Stimulated activated CD8-positive, alpha-beta memory T cell treated with anti-CD3 and anti-CD28 coated beads, Interleukin-12 subunit alpha, Interleukin-12 subunit beta, amount 100 ng/mL, for 1 hour (primary cell): ENCODE measurements around the gene CTU1.

Experiments
- DNase-seq: peaks from one replicate; pipeline ENCODE4 v3.0.0-alpha.2; 2020; ENCODE audit warnings: low read depth

CTU1 gene

GRCh38 chr19:51082611-51083010, 25.6 kb downstream of the CTU1 start, which contains the start of gene KLK14:
Gene KLK14 (minus strand): TSS chr19:51082887. CDS start chr19:51082614, 273 bp downstream.
- no peak for DNase-seq

GRCh38 chr19:51081476-51081875, 26.7 kb downstream of the CTU1 start:
- DNase-seq = no peak

- no peak for DNase-seq
These were observed 28.6 kb downstream of the CTU1 start for GRCh38 chr19:51079481-51080110.

GRCh38 chr19:51078731-51079130, 29.5 kb downstream of the CTU1 start:
- DNase-seq = no peak

GRCh38 chr19:51078104-51078503, 30.1 kb downstream of the CTU1 start:
- no peak for DNase-seq

- DNase-seq = no peak
These were observed 31.5 kb downstream of the CTU1 start for GRCh38 chr19:51076631-51077213.

- DNase-seq = no peak
These were observed 32.2 kb downstream of the CTU1 start for GRCh38 chr19:51075998-51076397.

GRCh38 chr19:51071095-51071405, 37.2 kb downstream of the CTU1 start:
- no peak for DNase-seq

GRCh38 chr19:51070334-51071094, 37.7 kb downstream of the CTU1 start:
- no peak for DNase-seq

GRCh38 chr19:51066393-51067186, 41.6 kb downstream of the CTU1 start:
- DNase-seq = no peak

GRCh38 chr19:51065221-51065960, 42.8 kb downstream of the CTU1 start:
- no peak for DNase-seq

GRCh38 chr19:51064534-51065220, 43.5 kb downstream of the CTU1 start, which contains the start of gene KLK13:
Gene KLK13 (minus strand): TSS chr19:51065092. CDS start chr19:51065067, 25 bp downstream.
- no peak for DNase-seq

GRCh38 chr19:51063664-51064063, 44.5 kb downstream of the CTU1 start:
- no peak for DNase-seq

- DNase-seq = no peak
These were observed 47.2 kb downstream of the CTU1 start for GRCh38 chr19:51060973-51061372.

- no peak for DNase-seq
These were observed 47.9 kb downstream of the CTU1 start for GRCh38 chr19:51060336-51060735.

- DNase-seq = no peak
These were observed 48.5 kb downstream of the CTU1 start for GRCh38 chr19:51059715-51060114.

GRCh38 chr19:51055866-51056265, 52.3 kb downstream of the CTU1 start:
- no peak for DNase-seq
